GM18873 (cell line): ENCODE measurements around the gene ADAT1.
A peak's percentile ranks its signal among the peaks of the same experiment; 100 is the strongest.

Experiments used
- ATAC-seq: cut with Tn5 transposase; IDR thresholded peaks from one replicate; pipeline ENCODE4 v1.9.1; 2021; ENCODE audit warnings: mild to moderate bottlenecking, moderate library complexity, moderate number of reproducible peaks; ENCODE audit not compliant: unreplicated experiment, low FRiP score

The ADAT1 gene

DNA sequence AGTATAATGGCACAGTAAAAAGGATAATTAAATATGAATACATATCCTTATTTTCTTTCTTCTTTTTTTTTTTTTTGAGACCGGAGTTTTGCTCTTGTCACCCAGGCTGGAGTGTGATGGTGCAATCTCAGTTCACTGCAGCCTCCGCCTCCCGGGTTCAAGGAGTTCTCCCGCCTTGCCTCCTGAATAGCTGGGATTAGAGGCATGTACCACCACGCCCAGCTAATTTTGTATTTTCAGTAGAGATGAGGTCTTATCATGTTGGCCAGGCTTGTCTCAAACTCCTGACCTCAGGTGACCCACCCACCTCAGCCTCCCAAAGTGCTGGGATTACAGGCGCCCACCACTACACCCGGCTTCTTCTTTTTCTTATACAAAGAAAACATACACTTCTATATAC, 44.9 kb downstream of the ADAT1 start:
- no peak for ATAC-seq

DNA sequence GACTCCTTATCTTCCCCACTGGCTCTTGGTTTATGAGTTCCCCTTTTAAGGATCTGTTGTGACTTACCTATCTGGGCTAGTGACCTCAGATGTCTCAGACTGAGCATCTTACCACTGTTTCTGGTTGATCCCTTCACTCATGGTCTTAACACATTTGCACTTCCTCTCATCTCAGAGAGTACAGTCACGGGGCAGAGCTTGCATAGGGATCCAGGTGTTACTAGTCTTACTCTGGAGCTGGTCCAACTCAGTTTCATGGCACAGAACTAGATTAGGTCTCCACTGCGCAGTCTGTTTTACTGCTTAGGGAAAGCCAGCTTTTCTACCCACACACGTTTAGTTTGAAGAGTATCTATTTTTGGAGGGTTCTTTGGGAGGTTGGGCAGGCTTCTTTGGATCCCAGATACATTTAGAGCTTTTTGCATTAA, 46.7 kb downstream of the ADAT1 start:
- no peak for ATAC-seq

DNA sequence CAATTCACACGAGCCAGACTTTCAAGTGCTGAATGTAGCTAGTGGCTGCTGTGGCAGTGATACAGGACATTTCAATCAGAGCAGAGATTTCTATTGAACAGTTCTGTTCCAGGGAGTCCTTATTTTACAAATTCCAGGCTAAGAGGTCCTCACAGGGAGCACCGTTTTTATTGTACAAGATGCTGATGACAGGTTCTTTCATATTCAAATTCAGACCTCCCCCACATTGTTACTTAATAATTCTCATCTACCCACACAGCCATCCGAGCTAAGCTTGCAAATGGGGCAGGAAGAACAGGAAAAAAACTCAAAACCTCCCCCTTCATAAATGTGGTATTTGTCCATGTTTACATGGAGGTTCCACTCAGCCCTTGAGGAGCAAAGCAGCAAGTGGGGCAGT, 47.1 kb downstream of the ADAT1 start:
- no peak for ATAC-seq

DNA sequence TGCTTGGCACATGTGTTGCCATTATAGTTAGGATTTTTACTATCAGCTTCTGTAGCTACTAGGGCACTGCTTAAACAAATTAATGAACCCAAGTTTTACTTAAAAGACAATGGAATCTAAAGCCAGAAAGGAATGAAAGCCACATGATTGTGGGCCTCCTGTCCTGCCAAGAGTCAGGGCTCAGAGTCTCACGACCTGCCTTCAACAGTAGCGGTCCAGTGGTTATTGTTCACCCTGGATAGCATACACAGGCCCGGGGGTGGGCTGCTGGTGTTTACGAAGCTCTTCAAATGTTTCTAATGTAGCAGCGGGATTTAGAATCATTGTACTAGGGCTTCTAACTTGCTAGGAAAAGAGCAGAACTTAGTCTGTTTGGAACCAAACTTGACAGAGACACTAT, 49.1 kb downstream of the ADAT1 start:
- no peak for ATAC-seq

DNA sequence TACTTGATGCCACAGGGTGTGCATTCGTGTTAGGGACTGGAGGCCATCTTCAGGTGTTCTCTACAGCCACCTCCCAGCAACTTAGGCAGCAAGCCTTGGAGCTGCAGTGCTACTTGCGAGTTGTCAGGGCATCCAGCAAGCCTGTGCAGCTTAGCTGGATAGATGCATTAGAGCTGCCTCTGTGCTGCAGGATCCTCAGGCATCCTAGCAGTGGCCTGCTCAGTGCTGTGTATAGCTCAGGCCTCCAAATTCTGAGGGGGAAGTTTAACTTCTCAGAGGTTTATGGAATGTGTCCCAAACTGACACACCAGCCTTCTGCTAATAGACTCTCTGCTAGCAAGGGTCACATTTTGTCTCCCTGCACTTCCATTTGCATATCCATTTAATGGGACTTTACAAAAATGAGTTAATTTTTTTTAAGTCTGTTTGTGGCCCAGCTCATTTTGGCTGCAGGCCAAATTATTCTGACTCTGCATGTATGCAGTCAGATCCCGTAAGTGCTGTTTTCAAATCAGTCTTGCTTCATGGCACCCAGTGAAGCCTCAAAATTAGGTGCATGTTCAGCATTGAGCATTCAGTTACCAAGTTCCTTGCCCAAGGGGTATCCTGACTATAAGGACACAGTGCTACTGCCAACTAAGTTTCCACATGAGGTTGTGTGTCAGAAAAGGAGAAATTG, 50.1 kb downstream of the ADAT1 start:
- ATAC-seq = no peak

DNA sequence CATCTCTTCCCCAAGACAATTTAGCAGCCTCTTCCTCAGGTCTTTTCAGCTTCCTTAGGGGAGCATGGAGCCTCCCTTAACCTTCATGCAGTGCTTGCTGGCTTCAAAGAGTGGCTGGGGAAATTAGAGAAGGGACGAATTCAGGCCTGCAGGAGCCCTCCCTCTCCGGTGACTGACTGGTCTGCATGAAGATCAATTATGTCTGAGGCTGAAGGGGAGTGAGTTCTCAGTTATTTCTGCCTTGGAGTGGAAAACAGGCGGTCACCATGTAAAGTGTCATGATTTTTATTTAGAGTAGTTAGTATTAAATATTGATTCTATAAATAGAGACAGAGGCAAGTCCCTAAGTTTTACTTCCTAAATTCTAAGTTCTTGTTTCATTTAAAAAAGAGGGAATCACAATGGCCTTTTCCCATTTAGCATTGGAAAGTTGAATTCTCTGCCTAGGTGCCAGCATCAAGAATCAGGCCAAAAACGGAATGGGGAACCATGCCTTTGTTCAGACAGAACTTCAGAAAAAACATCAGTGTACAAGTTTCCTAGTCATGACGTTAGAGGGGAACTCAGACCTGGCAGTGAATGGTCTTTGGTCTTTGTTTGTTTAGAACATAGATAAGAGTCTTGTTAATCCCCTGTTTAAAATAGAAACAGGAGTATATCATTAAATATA, 52.5 kb downstream of the ADAT1 start:
- ATAC-seq = no peak

DNA sequence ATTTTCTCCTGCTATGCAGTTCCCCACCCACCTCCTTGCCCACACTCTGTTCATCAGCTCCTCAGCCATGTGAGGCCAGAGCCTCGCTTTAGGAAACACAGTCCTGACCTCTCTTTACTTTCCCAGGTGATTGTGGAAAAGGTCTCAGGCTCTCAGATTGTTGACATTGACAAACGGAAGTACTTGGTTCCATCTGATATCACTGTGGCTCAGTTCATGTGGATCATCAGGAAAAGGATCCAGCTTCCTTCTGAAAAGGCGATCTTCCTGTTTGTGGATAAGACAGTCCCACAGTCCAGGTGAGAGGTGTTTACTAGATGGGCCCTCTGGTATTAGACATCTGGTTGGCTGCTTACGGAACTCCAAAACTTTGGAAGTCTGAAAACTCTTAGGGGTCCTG, 55.2 kb downstream of the ADAT1 start:
- ATAC-seq = no peak

DNA sequence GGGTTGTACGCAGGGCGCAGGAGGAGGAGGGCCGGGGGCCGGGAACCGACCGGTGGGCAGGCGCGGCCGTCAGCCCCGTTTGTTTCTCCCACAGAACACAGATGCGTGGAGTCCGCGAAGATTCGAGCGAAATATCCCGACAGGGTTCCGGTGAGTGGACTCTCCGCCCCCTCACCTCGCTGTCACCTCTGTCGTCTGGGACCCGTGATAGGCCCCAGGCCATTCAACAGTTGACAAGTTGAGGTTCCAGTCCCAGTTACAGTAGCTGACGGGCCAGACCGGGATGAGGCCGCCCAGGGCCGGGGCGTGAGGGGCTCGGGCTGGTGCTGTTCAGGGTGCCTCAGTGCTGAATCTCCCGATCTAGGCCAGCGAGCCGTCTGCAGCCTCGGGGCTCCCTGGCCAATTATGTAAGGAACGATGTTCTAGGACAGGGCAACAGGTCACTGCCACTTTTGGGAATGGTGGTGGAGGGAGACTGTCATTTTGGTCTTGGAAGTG, 56.3 kb downstream of the ADAT1 start:
- ATAC-seq = no peak

DNA sequence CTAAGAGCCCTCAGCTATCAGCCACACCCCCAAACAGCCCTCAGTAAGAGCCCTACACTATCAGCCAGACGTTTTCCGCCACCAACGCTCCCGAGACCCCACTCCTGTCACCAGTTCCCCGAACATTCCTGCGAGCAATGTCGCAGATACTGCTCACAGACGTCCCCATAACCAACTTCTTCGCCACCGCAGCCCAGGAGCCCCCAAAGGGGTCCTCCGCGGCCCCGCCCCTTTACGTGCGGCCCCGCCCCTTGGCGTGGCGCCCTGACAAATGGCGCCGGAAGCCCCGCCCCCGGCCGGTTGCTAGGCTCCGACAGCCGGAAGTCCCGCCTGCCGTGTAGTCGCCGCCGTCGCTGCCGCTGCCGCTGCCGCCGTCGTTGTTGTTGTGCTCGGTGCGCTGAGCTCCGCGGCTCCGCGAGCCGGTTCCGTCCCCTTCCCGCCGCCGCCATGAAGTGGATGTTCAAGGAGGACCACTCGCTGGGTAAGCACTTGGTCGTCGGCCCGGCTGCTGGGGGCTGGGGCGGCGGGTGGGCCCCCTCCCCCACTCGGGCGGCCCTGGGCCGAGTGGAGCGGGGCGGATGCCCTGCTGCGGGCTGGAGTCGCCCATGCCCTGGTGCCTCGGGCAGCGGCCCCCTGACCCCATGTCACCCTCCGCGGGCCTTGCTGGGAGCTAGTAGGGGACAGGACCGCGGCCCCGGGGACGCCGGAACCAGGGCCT, 56.9 kb downstream of the ADAT1 start, which contains the start of gene GABARAPL2:
TSS of gene GABARAPL2 (plus strand) at position 340 of the 718 bp plus-strand sequence. CDS start at position 448, 108 bp downstream.
- ATAC-seq = peak; percentile 59

DNA sequence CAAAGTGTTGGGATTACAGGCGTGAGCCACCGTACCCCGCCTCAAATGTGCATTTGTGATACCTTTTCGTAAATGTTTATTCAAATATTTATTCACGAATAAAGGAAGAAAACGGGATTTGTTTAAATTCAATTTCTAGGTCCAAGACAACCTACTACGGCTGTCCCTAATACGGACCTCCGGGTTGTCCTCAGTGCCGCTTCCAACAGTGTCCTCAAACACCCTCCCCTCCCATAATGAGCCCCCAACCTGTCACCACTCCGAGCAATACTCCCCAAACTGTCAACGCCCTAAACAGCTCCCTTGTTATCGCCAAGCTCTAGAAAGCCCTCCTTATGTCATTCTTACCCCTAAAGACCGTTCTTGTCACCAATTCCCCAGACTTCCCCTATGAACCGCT, 57.4 kb downstream of the ADAT1 start:
- no peak for ATAC-seq

DNA sequence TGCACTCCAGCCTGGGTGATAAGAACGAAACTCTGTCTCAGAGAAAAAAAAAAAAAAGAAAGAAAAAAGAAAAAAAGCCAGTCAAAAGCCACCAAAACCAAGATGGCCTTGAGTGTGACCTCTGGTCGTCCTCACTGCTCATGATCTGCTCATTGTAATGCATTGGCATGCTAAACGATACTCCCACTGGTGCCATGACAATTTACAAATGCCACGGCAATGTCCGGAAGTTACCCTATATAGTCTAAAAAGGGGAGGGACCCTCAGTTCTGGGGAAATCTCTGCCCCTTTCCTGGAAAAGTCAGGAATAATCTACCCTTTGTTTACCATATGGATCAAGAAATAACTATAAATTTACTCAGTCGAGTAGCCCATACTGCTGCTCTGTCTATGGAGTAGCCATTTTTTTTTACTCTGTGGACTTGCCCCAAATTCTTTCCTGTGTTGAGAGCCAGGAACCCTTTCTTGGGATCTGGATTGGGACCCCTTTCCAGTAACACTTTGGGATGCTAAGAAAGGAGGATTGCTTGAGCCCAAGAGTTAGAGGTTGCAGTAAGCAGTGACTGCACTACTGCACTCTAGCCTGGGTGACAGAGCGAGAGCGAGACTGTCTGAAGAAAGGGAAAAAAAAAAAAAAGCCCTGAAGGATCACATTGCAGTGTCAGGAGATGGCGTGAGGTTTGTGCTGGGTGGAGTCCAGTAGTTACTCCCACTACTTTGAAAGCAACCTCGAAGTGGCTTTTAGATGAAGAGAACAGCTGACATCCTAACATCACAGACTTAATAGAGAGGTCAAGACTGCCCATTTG, 63.3 kb downstream of the ADAT1 start:
- no peak for ATAC-seq

DNA sequence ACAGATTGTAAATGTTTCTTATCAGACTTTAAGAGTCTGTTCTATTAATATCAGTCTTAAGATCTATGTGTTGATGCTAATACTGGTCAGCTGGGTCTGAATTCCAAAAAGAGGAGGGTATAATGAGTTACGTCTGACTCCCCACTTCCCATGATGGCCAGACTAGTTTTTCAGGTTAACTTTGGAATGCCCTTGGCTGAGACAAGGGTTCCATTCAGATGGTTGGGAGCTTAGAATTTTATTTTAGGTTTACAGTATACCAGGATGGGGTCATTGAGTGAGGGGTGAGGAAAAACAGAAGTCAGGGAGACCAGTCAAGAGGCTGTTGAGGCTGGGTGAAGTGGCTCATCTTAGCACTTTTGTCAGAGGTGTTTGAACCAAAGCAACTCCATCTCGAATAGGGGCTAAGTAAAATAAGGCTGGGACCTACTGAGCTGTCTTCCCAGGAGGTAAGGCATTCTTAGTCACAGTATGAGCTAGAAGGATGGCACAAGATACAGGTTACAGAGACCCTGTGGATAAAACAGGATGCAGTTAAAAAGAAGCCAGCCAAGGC, 64.2 kb downstream of the ADAT1 start:
- ATAC-seq = no peak

DNA sequence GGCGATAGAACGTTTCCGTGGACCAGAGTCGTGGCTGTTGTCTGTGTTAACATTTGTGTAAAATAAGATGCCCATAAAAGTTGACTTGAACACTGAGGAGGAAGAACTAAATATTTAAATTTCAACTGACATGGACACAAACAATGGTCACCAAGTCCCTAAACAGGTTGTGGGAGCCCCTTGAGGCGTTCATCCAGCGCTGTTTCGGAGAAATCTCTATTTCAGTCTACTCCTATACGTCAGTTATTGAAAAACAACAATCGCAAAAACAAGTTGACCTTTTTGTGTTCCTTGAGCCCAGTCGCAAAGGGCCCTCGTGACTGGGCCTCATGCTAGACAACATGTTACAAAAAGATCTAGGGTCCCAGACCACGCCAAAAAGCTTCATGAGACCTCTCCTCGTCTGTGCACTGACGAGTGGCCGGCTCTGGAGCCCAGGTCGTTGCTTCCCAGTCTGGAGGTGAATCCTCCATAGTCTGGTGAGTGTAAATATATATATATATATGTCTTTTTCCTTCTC, 66.6 kb downstream of the ADAT1 start:
- no peak for ATAC-seq

DNA sequence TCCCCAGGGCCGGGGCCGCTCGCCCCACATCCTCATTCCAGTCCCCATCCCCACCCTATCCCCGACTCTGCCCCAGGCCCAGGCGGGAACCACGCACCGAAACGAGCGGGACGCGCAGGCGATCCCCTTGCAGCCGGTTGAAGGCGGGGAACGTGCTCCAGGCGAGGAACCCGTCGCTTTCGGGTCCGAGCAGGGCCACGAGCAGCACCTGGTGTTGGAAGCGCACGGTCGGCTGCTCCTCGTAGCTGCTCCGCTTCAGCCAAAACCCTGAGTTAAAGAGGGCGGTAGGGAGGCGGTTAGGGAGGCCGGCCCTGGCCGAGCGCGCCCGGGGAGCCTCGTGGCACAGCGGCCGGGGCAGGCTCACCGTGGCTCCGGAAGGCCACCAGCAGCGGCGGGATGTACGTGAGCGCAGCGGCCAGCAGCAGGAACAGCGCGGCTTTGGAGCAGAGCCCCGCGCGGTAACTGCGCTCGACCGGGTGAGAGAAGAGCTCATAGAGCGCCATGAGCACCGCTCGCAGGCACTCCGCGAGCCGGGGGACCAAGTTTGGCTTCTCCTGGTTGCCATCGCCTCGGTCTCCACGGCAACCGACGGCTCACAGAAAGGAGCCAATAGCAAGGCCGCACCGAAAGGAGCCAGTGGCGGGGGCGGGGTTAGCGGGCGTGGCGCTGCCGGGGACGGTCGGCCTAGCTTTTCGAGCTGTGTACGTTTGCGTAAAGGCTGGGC, 67.2 kb downstream of the ADAT1 start, which contains the start of gene TMEM231:
TSS of gene TMEM231 (minus strand) at position 546 of the 724 bp plus-strand sequence. CDS start at position 503, 43 bp downstream.
- ATAC-seq = peak; percentile 96

DNA sequence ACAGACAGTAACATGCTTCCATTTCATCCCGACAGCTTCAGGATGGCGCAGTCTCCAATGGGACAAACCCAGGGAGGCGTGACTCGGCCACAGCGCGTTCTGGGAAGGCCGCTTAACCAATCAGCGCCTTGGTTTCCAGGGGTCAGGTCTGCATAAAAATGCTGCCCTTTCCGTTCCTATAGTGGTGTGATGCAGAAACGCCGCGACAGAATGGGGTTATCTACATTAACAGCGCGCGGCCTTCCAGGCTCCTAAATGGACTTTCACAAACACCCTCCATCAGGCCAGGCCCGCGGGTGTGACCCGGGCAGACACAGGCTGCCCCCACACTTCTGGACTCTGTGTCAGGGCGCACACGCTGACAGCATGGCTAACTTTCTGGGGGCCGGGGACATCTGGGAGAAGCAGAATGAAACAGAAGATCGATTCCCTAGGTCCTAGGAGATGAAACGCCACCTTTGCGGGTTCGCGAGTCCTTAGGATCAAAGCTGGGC, 67.8 kb downstream of the ADAT1 start:
- no peak for ATAC-seq

DNA sequence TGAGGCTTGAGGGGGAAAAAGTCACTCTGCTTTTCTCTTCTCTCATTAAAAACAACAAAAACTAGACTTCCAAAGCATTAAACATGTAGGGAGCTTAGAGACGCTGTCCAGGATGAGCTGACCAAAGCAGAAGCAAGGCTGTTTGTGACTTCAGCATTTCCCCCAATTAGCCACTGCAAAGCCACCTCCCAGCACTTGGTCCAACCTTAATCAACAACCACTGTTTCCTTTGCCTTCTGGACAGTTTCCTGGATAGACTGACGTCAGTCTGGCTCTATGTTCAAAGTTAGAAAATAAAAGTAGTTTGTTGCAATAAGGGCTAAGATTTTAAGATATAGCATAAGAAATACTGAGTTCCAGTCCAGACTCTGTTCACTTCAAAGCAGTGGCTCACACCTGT, 70.1 kb downstream of the ADAT1 start:
- no peak for ATAC-seq

DNA sequence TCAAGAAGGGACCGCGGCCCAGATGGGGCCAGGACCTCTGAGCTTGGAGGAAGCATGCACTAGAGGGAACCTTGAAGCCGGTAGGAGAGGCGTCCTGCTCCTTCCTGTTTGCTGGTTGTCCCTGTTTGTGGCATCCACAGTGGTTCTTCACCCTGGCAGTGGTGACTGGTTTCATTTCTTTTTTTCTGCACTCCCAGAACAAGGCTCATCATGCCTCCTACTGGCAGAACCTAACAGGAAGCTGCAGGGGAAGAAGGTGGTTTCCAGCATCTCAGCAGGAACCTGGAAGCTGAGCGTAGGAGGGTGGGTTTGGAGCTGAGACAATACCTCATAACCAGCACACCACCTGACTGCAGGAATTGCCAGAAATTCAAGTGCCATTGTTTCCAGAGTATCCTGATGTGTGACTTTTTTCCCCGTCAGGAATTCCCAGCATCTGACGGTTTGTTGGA, 72.8 kb downstream of the ADAT1 start:
- ATAC-seq = no peak
